Endothelial cell of umbilical vein (primary cell): ENCODE data around the gene RSPH6A.

Experiments
- CTCF ChIP-seq, 2 donors: IDR thresholded peaks; 1 replicate in 1 of 2; 2 replicates in 1 of 2; pipeline ENCODE4 v1.5.1; 2011; ENCODE audit warnings: low read length in 2 of 2, mild to moderate bottlenecking in 2 of 2, moderate library complexity in 2 of 2, control low read depth in 1 of 2, inconsistent platforms in 1 of 2, low read depth in 1 of 2; ENCODE audit not compliant: insufficient read depth in 1 of 2; ENCODE audit errors: extremely low read depth in 1 of 2
- EZH2 ChIP-seq: IDR thresholded peaks from 2 replicates; pipeline ENCODE4 v1.6.1; 2012; ENCODE audit warnings: borderline replicate concordance, low read depth, mild to moderate bottlenecking, moderate library complexity, low read length, inconsistent platforms; ENCODE audit not compliant: severe bottlenecking
- FOS ChIP-seq: IDR thresholded peaks from 2 replicates; pipeline ENCODE4 v1.6.1; 2011; ENCODE audit warnings: mild to moderate bottlenecking, low read length, moderate library complexity, borderline replicate concordance; ENCODE audit not compliant: insufficient read depth
- GATA2 ChIP-seq: IDR thresholded peaks from 2 replicates; pipeline ENCODE4 v1.7.0; 2011; ENCODE audit warnings: low read depth, mild to moderate bottlenecking, moderate library complexity, mixed read lengths, low read length; ENCODE audit not compliant: insufficient read length, insufficient read depth
- MAX ChIP-seq: IDR thresholded peaks from 2 replicates; pipeline ENCODE4 v1.6.1; 2011; ENCODE audit not compliant: insufficient read depth, insufficient read length
- MYC ChIP-seq: IDR thresholded peaks from one replicate; pipeline ENCODE4 v1.6.1; 2011; ENCODE audit warnings: mild to moderate bottlenecking, low read depth, low read length
- POLR2A ChIP-seq: IDR thresholded peaks from 2 replicates; pipeline ENCODE4 v1.6.1; 2012; ENCODE audit warnings: low read depth, mild to moderate bottlenecking, control low read depth, low read length
- POLR2AphosphoS5 ChIP-seq: IDR thresholded peaks from 2 replicates; pipeline ENCODE4 v1.6.1; 2012; ENCODE audit warnings: low read depth, mild to moderate bottlenecking, control low read depth, low read length, moderate library complexity; ENCODE audit not compliant: insufficient read depth

- no peak for TF ChIP-seq EZH2
- TF ChIP-seq CTCF (IDR thresholded peaks at IDR 0.05; ENCODE audit: extremely low read depth in 1 of 2, insufficient read depth in 1 of 2, low read depth in 1 of 2, low read length in 2 of 2): no peak
- no peak for TF ChIP-seq MAX
- no peak for TF ChIP-seq MYC
- no peak for TF ChIP-seq POLR2AphosphoS5
- no peak for TF ChIP-seq POLR2A
- TF ChIP-seq FOS: no peak
- TF ChIP-seq GATA2: no peak
These were observed 4.7 kb upstream of the RSPH6A start for GRCh38 chr19:45819769-45820168.
